Activated naive CD4-positive, alpha-beta T cell treated with anti-CD3 and anti-CD28 coated beads, Interleukin-2, amount 50 U/mL, for 24 hours (primary cell): Measurements from ENCODE around the gene CARD9.
"Not testable (repeated sequence)": the region's sequence is repeated elsewhere in the genome, so short reads cannot be mapped to it uniquely, and the experiment has no call there.

Experiments
- H3K27ac Mint-ChIP-seq: one replicate; pipeline ENCODE4 v1.8.0; 2021; ENCODE audit warnings: mild to moderate bottlenecking, mixed read lengths
- H3K27me3 Mint-ChIP-seq: one replicate; pipeline ENCODE4 v1.8.0; 2021; ENCODE audit warnings: mixed read lengths
- H3K36me3 Mint-ChIP-seq: one replicate; pipeline ENCODE4 v1.8.0; 2021; ENCODE audit warnings: mixed read lengths
- H3K4me1 Mint-ChIP-seq: one replicate; pipeline ENCODE4 v1.8.0; 2021; ENCODE audit warnings: mixed read lengths
- H3K4me3 Mint-ChIP-seq: one replicate; pipeline ENCODE4 v1.8.0; 2021; ENCODE audit warnings: mild to moderate bottlenecking, mixed read lengths
- H3K9me3 Mint-ChIP-seq: one replicate; pipeline ENCODE4 v1.8.0; 2021; ENCODE audit warnings: mixed read lengths

The CARD9 gene

GRCh38 chr9:136373300-136374182, at the start of gene CARD9:
Gene CARD9 (minus strand): TSS chr9:136373669. CDS start chr9:136372078, 1,591 bp downstream.
- H3K9me3 Mint-ChIP-seq = no peaks in the 10 kb centered on the region
- no peak within 1 kb of the TSS for H3K27ac Mint-ChIP-seq
- H3K36me3 Mint-ChIP-seq = no peaks in the 10 kb centered on the region
- no peak within 1 kb of the TSS for H3K4me3 Mint-ChIP-seq
- no peaks in the 10 kb centered on the region for H3K4me1 Mint-ChIP-seq
- H3K27me3 Mint-ChIP-seq = peaks cover 2% of the 10 kb centered on the region

DNA sequence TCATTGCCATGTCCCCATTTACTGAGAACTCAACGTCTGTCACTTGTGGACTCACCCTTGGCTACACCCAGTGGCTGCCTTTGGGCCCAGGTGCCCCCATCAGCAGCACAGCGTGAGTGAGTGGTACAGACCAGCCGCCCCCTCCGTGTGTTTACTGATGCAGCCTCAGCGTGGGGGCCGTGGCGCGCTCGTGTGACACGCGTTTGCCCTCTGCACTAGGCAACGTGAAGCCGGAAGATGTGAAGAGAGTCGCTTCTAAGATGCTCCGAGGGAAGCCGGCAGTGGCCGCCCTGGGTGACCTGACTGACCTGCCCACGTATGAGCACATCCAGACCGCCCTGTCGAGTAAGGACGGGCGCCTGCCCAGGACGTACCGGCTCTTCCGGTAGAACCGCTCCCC, 49.4 kb upstream of the CARD9 start:
- H3K9me3 Mint-ChIP-seq = no peaks in the 10 kb centered on the region
- H3K27ac Mint-ChIP-seq = no peak overlapping the region
- H3K4me3 Mint-ChIP-seq = no peak overlapping the region
- H3K4me1 Mint-ChIP-seq = no peaks in the 10 kb centered on the region
- peaks cover 9% of the 10 kb centered on the region for H3K36me3 Mint-ChIP-seq
- H3K27me3 Mint-ChIP-seq = no peaks in the 10 kb centered on the region

DNA sequence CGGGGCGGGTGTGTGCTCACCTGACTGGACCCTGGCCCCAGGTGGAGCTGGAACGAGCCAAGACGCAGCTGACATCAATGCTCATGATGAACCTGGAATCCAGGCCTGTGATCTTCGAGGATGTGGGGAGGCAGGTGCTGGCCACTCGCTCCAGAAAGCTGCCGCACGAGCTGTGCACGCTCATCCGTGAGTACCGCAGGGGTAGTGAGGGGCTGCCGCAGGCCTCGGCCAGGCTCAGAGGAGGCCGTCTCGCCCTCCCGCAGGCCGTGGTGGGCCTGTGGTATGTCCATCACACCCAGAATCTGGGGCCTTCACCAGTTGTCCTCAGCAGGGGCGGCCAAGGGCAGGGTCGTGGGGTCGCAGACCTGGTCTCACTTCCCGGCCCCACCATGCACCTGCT, 48.3 kb upstream of the CARD9 start:
- no peak overlapping the region for H3K27ac Mint-ChIP-seq
- no peaks in the 10 kb centered on the region for H3K4me1 Mint-ChIP-seq
- H3K27me3 Mint-ChIP-seq = no peaks in the 10 kb centered on the region
- no peak overlapping the region for H3K4me3 Mint-ChIP-seq
- peaks cover 10% of the 10 kb centered on the region for H3K36me3 Mint-ChIP-seq
- H3K9me3 Mint-ChIP-seq = no peaks in the 10 kb centered on the region

DNA sequence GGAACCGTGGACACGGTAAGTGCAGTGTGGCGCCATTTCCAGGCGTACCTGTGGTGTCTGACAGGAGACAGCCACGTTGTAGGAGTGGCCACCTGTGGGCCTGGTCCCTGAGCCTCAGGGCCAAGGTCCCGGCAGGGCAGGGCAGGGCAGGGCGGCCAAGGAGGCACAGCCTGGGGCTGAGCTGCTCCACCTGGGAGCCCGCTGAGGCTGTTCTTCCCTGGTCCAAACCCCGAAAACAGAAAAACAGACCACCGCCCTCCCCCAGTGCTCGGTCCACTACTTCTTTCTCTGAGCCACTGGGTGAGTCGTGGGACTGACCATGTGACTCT, 45.6 kb upstream of the CARD9 start:
- peaks cover 9% of the 10 kb centered on the region for H3K36me3 Mint-ChIP-seq

DNA sequence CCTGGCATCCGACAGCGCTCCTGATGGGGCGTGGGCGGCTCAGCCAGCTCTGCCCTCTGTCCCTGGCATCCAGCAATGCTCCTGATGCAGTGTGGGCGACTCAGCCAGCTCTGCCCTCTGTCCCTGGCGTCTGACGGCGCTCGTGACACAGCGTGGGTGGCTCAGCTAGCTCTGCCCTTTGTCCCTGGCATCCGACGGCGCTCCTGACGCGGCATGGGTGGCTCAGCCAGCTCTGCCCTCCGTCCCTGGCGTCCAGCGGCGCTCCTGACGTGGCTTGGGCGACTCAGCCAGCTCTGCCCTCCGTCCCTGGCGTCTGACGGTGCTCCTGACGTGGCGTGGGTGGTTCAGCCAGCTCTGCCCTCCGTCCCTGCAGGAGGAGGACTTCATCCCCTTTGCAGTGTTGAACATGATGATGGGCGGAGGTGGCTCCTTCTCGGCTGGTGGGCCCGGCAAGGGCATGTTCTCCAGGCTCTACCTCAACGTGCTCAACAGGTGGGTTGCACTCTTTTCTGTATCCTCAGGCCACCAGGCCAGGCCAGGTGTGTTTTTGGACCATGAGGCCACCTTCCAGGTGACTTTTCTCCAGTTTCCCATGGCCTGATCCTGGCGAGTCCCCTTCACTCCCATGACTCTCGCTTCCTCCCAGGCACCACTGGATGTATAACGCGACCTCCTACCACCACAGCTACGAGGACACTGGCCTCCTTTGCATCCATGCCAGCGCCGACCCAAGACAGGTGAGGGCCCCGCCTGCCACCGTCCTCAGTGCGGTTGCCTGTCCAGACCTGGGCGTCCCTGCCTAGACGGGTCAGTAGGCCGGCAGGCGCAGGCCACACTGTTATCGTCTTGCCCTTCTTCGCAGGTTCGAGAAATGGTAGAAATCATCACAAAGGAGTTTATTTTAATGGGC, 45.0 kb upstream of the CARD9 start:
- Mint-ChIP-seq H3K36me3 (peaks cover 9% of the 10 kb centered on the region), H3K27me3 (no peaks in the 10 kb centered on the region), H3K9me3 (no peaks in the 10 kb centered on the region), H3K4me3 (no peak overlapping the region), H3K4me1 (peaks cover 5% of the 10 kb centered on the region), H3K27ac (peak overlapping the region; percentile 55)

More for the DNA sequence above, 45.6 kb upstream of the CARD9 start:
- Mint-ChIP-seq H3K4me1 (no peaks in the 10 kb centered on the region), H3K27ac (no peak overlapping the region), H3K4me3 (no peak overlapping the region), H3K9me3 (no peaks in the 10 kb centered on the region), H3K27me3 (no peaks in the 10 kb centered on the region)

DNA sequence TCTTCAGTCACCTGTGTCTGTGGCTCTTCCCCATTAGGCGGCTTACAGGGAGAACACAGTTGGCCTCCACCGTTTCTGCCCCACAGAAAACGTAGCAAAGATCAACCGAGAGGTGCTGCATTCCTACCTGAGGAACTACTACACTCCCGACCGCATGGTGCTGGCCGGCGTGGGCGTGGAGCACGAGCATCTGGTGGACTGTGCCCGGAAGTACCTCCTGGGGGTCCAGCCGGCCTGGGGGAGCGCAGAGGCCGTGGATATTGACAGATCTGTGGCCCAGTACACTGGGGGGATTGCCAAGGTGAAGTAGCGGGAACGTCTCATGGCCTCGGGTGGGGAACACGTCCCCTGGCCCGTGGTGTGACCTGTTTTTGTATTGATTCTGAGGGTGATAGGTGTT, 43.4 kb upstream of the CARD9 start:
- no peaks in the 10 kb centered on the region for H3K27me3 Mint-ChIP-seq
- H3K4me3 Mint-ChIP-seq = no peak overlapping the region
- no peaks in the 10 kb centered on the region for H3K9me3 Mint-ChIP-seq
- peaks cover 15% of the 10 kb centered on the region for H3K4me1 Mint-ChIP-seq
- peaks cover 12% of the 10 kb centered on the region for H3K36me3 Mint-ChIP-seq
- no peak overlapping the region for H3K27ac Mint-ChIP-seq

DNA sequence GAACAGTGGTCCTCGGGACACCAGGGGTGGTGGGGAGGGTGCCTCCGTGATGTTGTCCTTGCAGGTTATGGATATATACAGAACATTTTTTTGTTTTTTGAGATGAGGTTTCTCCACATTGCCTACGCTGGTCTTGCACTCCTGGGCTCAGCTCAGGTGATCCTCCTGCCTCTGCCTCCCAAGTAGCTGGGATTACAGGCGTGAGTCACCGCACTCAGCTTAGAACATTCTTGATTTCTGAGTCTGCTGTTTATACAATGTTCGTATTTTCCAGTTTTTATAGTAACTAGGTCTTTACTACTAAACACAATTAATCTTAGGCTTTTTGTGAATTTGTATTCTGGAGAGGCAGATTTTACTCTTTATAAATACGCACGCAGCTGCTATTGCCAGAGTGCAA, 43.0 kb upstream of the CARD9 start:
- Mint-ChIP-seq H3K27ac (no peak overlapping the region), H3K4me1 (peaks cover 19% of the 10 kb centered on the region), H3K9me3 (no peaks in the 10 kb centered on the region), H3K4me3 (no peak overlapping the region), H3K36me3 (peaks cover 12% of the 10 kb centered on the region), H3K27me3 (no peaks in the 10 kb centered on the region)

GRCh38 chr9:136412962-136413361, 39.5 kb upstream of the CARD9 start:
- Mint-ChIP-seq H3K9me3 (no peaks in the 10 kb centered on the region), H3K4me3 (peak overlapping the region; percentile 4), H3K4me1 (peaks cover 43% of the 10 kb centered on the region), H3K36me3 (peaks cover 15% of the 10 kb centered on the region), H3K27ac (no peak overlapping the region), H3K27me3 (no peaks in the 10 kb centered on the region)

DNA sequence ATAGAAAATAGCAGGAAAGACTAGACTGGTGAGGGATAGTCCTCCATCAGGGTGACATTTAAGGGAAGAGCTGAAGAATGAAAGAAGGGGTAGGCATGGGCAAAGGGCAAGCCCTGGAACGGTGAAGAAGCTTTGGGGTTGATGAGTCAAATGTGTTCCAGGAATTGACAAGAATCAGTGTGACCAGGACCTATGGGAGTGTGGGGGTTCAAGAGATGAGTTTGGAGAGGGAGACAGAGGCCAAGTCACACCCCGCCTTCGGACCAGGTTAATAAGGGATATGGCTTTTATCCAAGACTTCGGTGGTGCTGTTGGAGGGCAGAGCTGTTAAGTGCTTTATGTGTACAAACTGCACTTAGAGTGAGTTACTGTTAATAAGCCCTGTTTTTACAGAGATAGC, 37.9 kb upstream of the CARD9 start:
- H3K4me1 Mint-ChIP-seq = peaks cover 52% of the 10 kb centered on the region
- H3K36me3 Mint-ChIP-seq = peaks cover 18% of the 10 kb centered on the region
- no peaks in the 10 kb centered on the region for H3K9me3 Mint-ChIP-seq
- H3K27ac Mint-ChIP-seq = peak overlapping the region; percentile 38
- H3K4me3 Mint-ChIP-seq = peak overlapping the region; percentile 97
- no peaks in the 10 kb centered on the region for H3K27me3 Mint-ChIP-seq

GRCh38 chr9:136410500-136411287, 37.2 kb upstream of the CARD9 start, which contains the start of the genes ENTR1 and PMPCA:
Gene ENTR1 (minus strand): TSS chr9:136410614. CDS start chr9:136410397, 217 bp downstream.
Gene PMPCA (plus strand): TSS chr9:136410658. CDS start chr9:136410669, 11 bp downstream.
- H3K9me3 Mint-ChIP-seq = no peaks in the 10 kb centered on the region
- no peaks in the 10 kb centered on the region for H3K27me3 Mint-ChIP-seq
- H3K4me1 Mint-ChIP-seq = peaks cover 56% of the 10 kb centered on the region
- peaks cover 18% of the 10 kb centered on the region for H3K36me3 Mint-ChIP-seq
- peak within 1 kb of the TSS; percentile 92 for H3K27ac Mint-ChIP-seq
- H3K4me3 Mint-ChIP-seq = peak within 1 kb of the TSS; percentile 97

DNA sequence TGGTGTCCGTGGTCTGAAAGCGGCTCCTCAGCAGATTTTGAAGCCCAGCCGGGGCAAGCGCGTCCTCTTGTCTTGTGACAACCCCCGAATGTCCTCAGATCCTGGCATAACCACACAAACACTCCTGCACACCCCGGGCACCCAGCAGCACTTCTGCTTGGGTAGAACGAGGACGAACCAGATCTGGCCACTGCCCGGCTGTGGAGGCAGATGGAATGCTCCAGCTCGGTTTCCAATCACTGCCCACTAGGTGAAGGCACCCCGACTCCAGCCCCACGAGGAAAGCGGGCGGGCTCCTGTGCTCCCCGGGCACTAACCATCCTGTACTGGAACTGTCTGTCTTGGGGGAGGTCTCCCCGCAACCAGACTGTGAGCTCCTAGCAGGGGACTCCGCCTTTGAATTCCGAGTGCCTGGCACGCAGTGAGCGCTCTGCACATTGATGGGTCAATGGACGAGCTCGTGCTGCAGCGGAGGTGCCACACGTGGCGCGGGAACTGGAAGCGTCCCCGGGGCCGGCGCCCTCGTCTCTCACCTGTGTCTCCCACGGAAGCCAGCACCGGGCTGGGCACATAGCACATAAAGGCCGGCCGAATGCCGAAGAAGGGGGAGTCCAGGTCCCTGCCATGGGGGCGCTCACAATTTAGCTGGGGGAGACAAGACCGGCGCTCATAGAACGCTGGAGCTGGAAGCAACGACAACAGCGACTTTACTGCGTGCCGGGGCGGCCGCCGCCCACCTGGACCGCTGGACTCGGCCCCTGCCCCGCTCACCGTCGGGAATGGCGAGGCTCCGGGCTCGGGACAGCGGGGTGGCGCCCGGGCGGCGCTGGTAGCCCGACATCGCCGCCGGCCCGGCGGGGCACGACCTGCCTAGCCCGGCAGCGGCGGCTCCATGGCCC, 36.3 kb upstream of the CARD9 start:
- peak overlapping the region; percentile 94 for H3K4me3 Mint-ChIP-seq
- H3K4me1 Mint-ChIP-seq = peaks cover 62% of the 10 kb centered on the region
- peak overlapping the region; percentile 91 for H3K27ac Mint-ChIP-seq
- no peaks in the 10 kb centered on the region for H3K9me3 Mint-ChIP-seq
- H3K27me3 Mint-ChIP-seq = no peaks in the 10 kb centered on the region
- peaks cover 18% of the 10 kb centered on the region for H3K36me3 Mint-ChIP-seq

GRCh38 chr9:136407911-136408310, 34.4 kb upstream of the CARD9 start:
- H3K4me1 Mint-ChIP-seq = peaks cover 70% of the 10 kb centered on the region
- H3K27me3 Mint-ChIP-seq = no peaks in the 10 kb centered on the region
- peak overlapping the region; percentile 33 for H3K4me3 Mint-ChIP-seq
- H3K27ac Mint-ChIP-seq = peak overlapping the region; percentile 79
- H3K36me3 Mint-ChIP-seq = peaks cover 14% of the 10 kb centered on the region
- H3K9me3 Mint-ChIP-seq = no peaks in the 10 kb centered on the region

DNA sequence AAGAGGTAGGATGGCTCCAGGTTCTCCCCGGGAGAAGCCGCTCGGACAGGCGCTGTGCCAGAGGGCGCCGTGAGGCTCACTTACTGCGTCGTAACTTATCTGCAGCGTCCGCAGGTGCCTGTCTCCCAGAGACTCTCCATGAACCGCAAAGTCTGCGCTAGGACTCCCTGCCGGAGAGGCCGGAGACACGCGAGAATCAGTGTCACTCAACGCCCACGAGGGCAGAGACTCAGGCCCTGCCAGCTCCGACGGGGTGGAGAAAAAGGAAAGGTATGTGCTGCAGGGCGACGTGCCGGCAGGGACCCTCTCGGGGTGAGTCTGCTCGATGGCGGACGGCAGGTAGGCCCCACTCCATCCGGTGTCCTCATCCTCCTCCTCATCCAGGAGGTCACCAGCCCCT, 33.6 kb upstream of the CARD9 start:
- Mint-ChIP-seq H3K36me3 (peaks cover 14% of the 10 kb centered on the region), H3K4me1 (peaks cover 70% of the 10 kb centered on the region)
- not testable (repeated sequence) for H3K4me3 Mint-ChIP-seq, H3K27ac Mint-ChIP-seq, H3K27me3 Mint-ChIP-seq, H3K9me3 Mint-ChIP-seq

DNA sequence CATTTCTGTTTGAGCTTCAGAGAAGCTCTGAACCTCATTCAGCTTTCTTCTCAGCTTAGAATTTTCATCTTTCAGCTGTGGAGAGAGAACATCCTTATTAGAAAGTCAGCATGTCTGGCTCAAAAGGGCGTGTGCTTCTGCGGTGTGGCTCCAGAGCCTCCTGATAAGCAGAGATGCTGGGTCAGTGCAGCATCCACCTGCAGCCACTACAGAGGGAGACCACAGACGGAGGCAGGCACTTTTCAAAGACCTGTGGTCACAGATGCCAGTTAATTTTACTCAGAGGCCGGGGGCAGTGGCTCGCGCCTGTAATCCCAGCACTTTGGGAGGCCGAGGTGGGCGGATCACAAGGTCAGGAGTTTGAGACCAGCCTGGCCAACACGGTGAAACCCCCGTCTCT, 32.4 kb upstream of the CARD9 start:
- H3K4me3 Mint-ChIP-seq, H3K27me3 Mint-ChIP-seq, H3K9me3 Mint-ChIP-seq: not testable (repeated sequence)
- Mint-ChIP-seq H3K36me3 (peaks cover 10% of the 10 kb centered on the region), H3K27ac (peak overlapping the region; percentile 8), H3K4me1 (peaks cover 66% of the 10 kb centered on the region)
